ENCODE results near the gene CHSY3. TPM values are rescaled to one million over a fixed set of nuclear protein-coding genes. Genes with fewer than 3 reads are reported as not detected.

The CHSY3 gene
- total and polyA plus RNA-seq, 2 experiments from 2014 or later, result 0.29 to 2.4 TPM

GRCh38 chr5:129904667-129905472, 605 bp downstream of the CHSY3 start:
- Histone ChIP-seq H4K20me1 (ENCODE audit: insufficient read depth) (no peaks in the 10 kb centered on the region), H3K4me1 (ENCODE audit: insufficient read depth) (no peaks in the 10 kb centered on the region), H3K27me3 (replicated peaks; ENCODE audit: insufficient read depth) (0 out of 2 replicates have a peak, but pooled peaks cover 2% of the 10 kb centered on the region), H2AFZ (peak overlapping the region; percentile 94), H3K79me2 (ENCODE audit: insufficient read depth) (no peaks in the 10 kb centered on the region), H3K9me3 (ENCODE audit: low read depth) (no peaks in the 10 kb centered on the region), H3K36me3 (ENCODE audit: low read depth) (no peaks in the 10 kb centered on the region; the same call in 1 of the 2 replicates), H3F3A (ENCODE audit: insufficient read depth) (0 out of 2 replicates have a peak, but pooled peaks cover 3% of the 10 kb centered on the region), H3K4me3 (peak overlapping the region; percentile 81), H3K27ac (no peak overlapping the region), H3K9ac (peak overlapping the region; percentile 51), H3K4me2 (ENCODE audit: unreplicated experiment) (peak overlapping the region; percentile 88), H3K9me2 (ENCODE audit: insufficient read depth) (no peaks in the 10 kb centered on the region)
- TF ChIP-seq EZH2 (IDR thresholded peaks at IDR 0.05; ENCODE audit: insufficient read depth, poor library complexity, severe bottlenecking) (no peak), EZH2phosphoT487 (IDR thresholded peaks at IDR 0.05; ENCODE audit: insufficient read depth, low read depth) (no peak)
- in situ Hi-C loops (cut with MboI), result loop anchor here (25.0 kb wide), 1 partner anchor 1207 kb away; no protein-coding TSS in a partner anchor
- peak; percentile 59 for DNase-seq
- WGBS, 2 experiments (ENCODE audit: low coverage in 1 of 2, low lambda C conversion rate in 2 of 2, missing lambda C conversion rate in 2 of 2), result 1 to 2% methylated on average over 55 to 87 of the region's 105 CpGs

- Histone ChIP-seq H3K4me2 (ENCODE audit: unreplicated experiment) (peak overlapping the region; percentile 90), H3K9me2 (ENCODE audit: insufficient read depth) (no peaks in the 10 kb centered on the region), H3K27ac (no peak overlapping the region), H3K27me3 (replicated peaks; ENCODE audit: insufficient read depth) (no peaks in the 10 kb centered on the region), H3K9ac (no peak overlapping the region), H3F3A (ENCODE audit: insufficient read depth) (0 out of 2 replicates have a peak, but pooled peaks cover 3% of the 10 kb centered on the region), H3K79me2 (ENCODE audit: insufficient read depth) (no peaks in the 10 kb centered on the region), H3K36me3 (ENCODE audit: low read depth) (no peaks in the 10 kb centered on the region; the same call in 1 of the 2 replicates), H3K4me3 (peak overlapping the region; percentile 81), H3K4me1 (ENCODE audit: insufficient read depth) (no peaks in the 10 kb centered on the region), H4K20me1 (ENCODE audit: insufficient read depth) (no peaks in the 10 kb centered on the region), H3K9me3 (ENCODE audit: low read depth) (no peaks in the 10 kb centered on the region), H2AFZ (peak overlapping the region; percentile 94)
- peak; percentile 40 for DNase-seq
- 2% methylated on average over 27 to 37 of the region's 37 CpGs for WGBS, 2 experiments (ENCODE audit: low coverage in 1 of 2, low lambda C conversion rate in 2 of 2, missing lambda C conversion rate in 2 of 2)
- in situ Hi-C loops (cut with MboI), result loop anchor here (25.0 kb wide), 1 partner anchor 1207 kb away; no protein-coding TSS in a partner anchor
- TF ChIP-seq EZH2phosphoT487 (IDR thresholded peaks at IDR 0.05; ENCODE audit: insufficient read depth, low read depth) (no peak), EZH2 (IDR thresholded peaks at IDR 0.05; ENCODE audit: insufficient read depth, poor library complexity, severe bottlenecking) (no peak)
These were observed 1.4 kb downstream of the CHSY3 start for GRCh38 chr5:129905473-129906176.

GRCh38 chr5:129906177-129906887, 2.1 kb downstream of the CHSY3 start:
- WGBS, 2 experiments (ENCODE audit: low coverage in 1 of 2, low lambda C conversion rate in 2 of 2, missing lambda C conversion rate in 2 of 2), result 1 to 2% methylated on average over 20 of the region's 20 CpGs
- Histone ChIP-seq H3F3A (ENCODE audit: insufficient read depth) (0 out of 2 replicates have a peak, but pooled peaks cover 3% of the 10 kb centered on the region), H3K9ac (no peak overlapping the region), H3K27me3 (replicated peaks; ENCODE audit: insufficient read depth) (no peaks in the 10 kb centered on the region), H3K4me2 (ENCODE audit: unreplicated experiment) (peak overlapping the region; percentile 90), H4K20me1 (ENCODE audit: insufficient read depth) (no peaks in the 10 kb centered on the region), H3K36me3 (ENCODE audit: low read depth) (no peaks in the 10 kb centered on the region; the same call in 1 of the 2 replicates), H3K79me2 (ENCODE audit: insufficient read depth) (no peaks in the 10 kb centered on the region), H3K4me1 (ENCODE audit: insufficient read depth) (no peaks in the 10 kb centered on the region), H2AFZ (peak overlapping the region; percentile 94), H3K27ac (no peak overlapping the region), H3K9me3 (ENCODE audit: low read depth) (no peaks in the 10 kb centered on the region), H3K4me3 (peak overlapping the region; percentile 81), H3K9me2 (ENCODE audit: insufficient read depth) (no peaks in the 10 kb centered on the region)
- TF ChIP-seq EZH2 (IDR thresholded peaks at IDR 0.05; ENCODE audit: insufficient read depth, poor library complexity, severe bottlenecking) (no peak), EZH2phosphoT487 (IDR thresholded peaks at IDR 0.05; ENCODE audit: insufficient read depth, low read depth) (no peak)
- in situ Hi-C loops (cut with MboI), result loop anchor here (25.0 kb wide), 1 partner anchor 1206 kb away; no protein-coding TSS in a partner anchor
- peak; percentile 45 for DNase-seq

- in situ Hi-C loops (cut with MboI), result loop anchor here (25.0 kb wide), 1 partner anchor 1203 kb away; no protein-coding TSS in a partner anchor
- WGBS, 2 experiments (ENCODE audit: low coverage in 1 of 2, low lambda C conversion rate in 2 of 2, missing lambda C conversion rate in 2 of 2), result 96 to 97% methylated on average over 1 of the region's 1 CpG
These were observed 5.0 kb downstream of the CHSY3 start for GRCh38 chr5:129909225-129909624.

More at GRCh38 chr5:129909225-129909624, 5.0 kb downstream of the CHSY3 start:
- no peaks in the 10 kb centered on the region for H3F3A ChIP-seq (ENCODE audit: insufficient read depth)
- DNase-seq, result no peak
- H3K36me3 ChIP-seq (ENCODE audit: low read depth), result no peaks in the 10 kb centered on the region; the same call in 1 of the 2 replicates
- H3K27me3 ChIP-seq (replicated peaks; ENCODE audit: insufficient read depth), result no peaks in the 10 kb centered on the region
- no peaks in the 10 kb centered on the region for H4K20me1 ChIP-seq (ENCODE audit: insufficient read depth)
- no peak overlapping the region for H2AFZ ChIP-seq
- H3K4me3 ChIP-seq, result no peak overlapping the region
- H3K4me2 ChIP-seq (ENCODE audit: unreplicated experiment), result no peak overlapping the region
- H3K79me2 ChIP-seq (ENCODE audit: insufficient read depth), result no peaks in the 10 kb centered on the region
- no peak overlapping the region for H3K27ac ChIP-seq
- H3K9me2 ChIP-seq (ENCODE audit: insufficient read depth), result no peaks in the 10 kb centered on the region
- no peak overlapping the region for H3K9ac ChIP-seq
- H3K4me1 ChIP-seq (ENCODE audit: insufficient read depth), result no peaks in the 10 kb centered on the region
- TF ChIP-seq EZH2 (IDR thresholded peaks at IDR 0.05; ENCODE audit: insufficient read depth, poor library complexity, severe bottlenecking) (no peak), EZH2phosphoT487 (IDR thresholded peaks at IDR 0.05; ENCODE audit: insufficient read depth, low read depth) (no peak)
- no peaks in the 10 kb centered on the region for H3K9me3 ChIP-seq (ENCODE audit: low read depth)
